Measurements from ENCODE around the gene TNNI2.

TNNI2 gene

GRCh38 chr11:1835671-1836010 is 3.1 kb upstream of the TNNI2 start:
- no peak for DNase-seq

GRCh38 chr11:1836011-1836945 is 2.5 kb upstream of the TNNI2 start:
- DNase-seq: no peak

DNA sequence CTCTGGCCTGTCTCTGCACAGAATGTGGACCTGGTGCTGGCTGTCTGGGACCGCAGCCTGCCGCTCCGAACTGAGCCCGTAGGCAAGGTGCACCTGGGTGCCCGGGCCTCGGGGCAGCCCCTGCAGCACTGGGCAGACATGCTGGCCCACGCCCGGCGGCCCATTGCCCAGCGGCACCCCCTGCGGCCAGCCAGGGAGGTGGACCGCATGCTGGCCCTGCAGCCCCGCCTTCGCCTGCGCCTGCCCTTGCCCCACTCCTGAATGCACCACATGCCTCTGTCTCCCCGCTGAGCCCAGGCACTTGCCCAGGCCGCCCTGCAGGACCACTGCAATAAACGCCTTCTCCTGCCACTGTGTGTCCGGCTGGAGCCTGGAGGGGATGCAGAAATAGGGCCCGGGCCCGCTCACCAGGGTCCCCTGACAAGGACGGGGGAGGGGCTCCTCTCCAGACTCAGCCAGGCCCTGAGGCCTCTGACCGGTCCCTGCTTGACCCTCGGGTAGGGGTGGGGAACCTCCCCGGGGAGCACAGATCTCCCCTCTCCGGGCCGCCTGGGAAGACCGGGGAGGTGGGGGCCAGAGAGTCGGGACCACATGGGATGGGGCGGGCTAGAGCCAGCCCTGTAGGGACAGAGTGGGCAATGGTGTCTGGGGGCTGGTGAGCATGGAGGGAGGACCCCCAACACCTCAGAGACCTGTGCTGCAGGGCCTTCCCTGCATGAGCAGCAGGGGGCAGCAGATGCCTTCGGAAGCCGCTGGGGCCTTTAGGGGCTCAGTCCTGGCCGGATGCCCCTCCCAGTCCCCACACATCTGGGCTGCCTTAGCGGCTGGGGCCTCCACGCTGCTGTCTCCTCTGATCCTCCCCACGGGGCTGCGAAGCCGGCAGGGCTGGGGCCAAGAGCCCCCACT is 1.4 kb upstream of the TNNI2 start:
- DNase-seq: peak; percentile 84

DNA sequence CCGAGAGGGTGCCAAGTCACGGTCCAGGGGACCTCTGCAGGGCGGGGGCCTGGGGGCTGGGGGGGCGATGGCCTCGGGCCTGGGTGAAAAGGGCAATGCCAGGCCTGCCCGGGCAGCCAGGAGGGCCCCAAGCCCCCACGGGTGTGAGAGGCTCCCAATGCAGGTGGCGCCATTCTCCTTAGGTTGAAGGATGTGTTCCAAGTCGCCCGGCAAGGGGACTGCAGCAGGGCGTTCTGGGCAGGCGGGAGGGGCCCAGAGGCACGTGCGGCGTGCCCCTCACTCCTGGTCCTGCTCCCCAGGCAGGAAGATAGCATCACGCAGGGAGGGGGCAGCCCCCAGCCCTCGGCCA is 730 bp upstream of the TNNI2 start:
- DNase-seq: no peak

- no peak for DNase-seq
Measured at GRCh38 chr11:1839204-1839923, 583 bp downstream of the TNNI2 start.

DNA sequence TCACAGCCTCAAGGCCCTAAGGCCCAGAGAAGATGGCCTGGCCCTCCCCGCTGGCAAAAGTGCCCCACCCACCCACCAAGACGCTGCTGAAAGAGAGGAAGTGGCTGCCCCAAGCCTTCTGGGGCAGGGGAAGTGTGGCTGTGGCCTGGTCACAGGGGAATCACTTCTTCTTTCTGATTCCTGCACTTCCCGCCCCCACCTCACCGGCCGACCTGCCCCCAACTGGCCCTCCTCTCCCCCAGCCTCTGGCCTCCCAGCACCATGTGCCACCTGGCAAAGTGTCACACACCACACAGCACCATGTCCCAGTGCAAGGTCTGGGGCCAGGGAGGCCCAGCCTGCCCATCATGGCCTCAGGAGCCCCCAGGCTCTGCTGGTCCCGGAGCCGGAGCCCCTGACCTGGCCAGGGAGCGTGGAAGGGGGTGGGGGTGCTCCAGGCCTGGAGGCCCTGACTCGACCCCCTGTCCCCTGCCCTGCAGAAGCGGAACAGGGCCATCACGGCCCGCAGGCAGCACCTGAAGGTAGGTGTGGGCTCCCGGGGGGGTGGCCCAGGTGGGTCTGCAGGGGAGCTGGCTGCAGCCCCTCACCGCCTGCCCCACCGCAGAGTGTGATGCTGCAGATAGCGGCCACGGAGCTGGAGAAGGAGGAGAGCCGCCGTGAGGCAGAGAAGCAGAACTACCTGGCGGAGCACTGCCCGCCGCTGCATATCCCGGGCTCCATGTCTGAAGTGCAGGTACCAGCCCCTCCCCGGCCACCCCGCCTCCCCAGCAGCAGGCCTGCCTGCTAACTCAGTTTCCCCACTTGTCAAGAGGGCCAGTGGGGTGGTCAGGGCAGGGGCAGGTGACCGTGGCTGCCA is 1.4 kb downstream of the TNNI2 start:
- DNase-seq: peak; percentile 41

- DNase-seq: no peak
Measured at GRCh38 chr11:1840780-1841480, 2.1 kb downstream of the TNNI2 start.

DNA sequence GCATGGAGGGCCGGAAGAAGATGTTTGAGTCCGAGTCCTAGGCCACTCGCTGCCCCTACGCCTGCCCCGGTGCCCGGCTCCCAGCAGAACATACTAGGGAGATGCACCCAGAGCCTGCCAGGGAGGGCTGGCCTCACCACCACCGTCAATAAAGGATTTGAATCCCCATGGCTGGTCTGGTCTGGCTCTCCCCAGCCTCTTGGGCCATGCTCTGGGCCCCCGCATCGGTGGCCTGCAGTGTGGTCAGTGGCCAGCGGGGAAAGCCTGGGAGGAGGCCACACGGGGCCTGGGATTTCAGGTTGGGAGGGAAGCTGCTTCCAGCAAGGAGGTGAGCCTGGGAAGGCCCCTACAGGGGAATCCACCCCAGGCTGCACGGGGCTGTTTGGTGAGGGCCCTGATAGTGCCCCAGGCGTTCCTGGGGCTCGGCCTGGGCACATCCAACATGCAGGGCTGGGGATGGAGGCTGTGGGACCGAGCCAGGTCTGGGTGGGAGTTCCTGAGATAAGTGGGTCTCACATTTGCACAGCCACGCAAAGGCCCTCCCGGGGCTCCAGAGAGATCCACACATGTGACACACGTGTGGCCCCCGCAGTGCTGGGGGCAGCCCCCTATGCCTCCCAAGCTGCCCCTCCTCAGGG is 2.8 kb downstream of the TNNI2 start:
- DNase-seq: no peak

DNA sequence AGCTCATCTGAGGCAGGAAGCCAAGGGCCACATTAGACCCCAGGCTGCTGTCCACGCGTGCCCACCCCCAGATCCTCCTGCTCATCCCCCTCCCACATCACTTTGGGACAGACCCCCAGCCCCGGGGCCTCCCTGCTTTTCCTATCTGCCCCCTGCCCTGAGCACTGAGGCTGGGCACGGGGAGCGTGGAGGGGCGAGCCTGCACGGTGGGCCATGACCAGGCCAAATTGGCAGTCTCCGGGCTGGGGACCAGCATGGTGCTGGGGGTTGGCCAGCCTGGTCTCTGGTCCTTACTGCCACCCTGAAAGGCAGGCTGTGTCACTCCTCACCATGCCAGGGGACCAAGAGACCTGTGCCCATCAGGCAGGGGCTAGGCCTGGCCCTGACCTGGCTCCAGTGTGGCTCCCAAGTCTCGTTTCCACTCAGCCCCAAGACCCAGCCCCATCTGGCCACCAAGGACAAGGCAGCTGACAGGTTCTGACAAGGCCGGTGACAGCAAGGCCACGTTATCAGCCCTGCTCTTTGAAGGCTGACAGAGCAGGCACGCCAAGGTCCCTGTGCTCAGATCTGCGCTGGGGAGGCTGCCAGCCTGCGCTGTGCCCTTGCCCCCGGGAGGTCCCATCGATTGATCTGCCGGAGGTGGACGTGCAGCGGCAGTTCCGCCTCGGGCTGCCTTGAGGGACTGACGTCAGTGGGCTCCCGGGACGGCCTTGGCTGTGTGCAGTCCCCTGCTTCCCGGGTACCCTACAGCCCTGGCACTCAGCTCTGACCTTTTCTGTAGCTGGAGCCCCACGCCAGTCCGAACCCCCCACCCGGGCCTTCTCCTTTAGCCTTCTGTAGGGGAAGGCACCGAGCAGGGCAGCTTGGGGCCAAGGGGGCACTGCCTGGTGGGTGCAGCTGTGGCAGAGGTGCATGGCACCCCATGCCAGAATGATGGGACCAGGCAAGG is 3.6 kb downstream of the TNNI2 start:
- DNase-seq: no peak

- DNase-seq: no peak
Measured at GRCh38 chr11:1843098-1843473, 4.3 kb downstream of the TNNI2 start.

- DNase-seq: no peak
Measured at GRCh38 chr11:1843796-1844195, 5.0 kb downstream of the TNNI2 start.

DNA sequence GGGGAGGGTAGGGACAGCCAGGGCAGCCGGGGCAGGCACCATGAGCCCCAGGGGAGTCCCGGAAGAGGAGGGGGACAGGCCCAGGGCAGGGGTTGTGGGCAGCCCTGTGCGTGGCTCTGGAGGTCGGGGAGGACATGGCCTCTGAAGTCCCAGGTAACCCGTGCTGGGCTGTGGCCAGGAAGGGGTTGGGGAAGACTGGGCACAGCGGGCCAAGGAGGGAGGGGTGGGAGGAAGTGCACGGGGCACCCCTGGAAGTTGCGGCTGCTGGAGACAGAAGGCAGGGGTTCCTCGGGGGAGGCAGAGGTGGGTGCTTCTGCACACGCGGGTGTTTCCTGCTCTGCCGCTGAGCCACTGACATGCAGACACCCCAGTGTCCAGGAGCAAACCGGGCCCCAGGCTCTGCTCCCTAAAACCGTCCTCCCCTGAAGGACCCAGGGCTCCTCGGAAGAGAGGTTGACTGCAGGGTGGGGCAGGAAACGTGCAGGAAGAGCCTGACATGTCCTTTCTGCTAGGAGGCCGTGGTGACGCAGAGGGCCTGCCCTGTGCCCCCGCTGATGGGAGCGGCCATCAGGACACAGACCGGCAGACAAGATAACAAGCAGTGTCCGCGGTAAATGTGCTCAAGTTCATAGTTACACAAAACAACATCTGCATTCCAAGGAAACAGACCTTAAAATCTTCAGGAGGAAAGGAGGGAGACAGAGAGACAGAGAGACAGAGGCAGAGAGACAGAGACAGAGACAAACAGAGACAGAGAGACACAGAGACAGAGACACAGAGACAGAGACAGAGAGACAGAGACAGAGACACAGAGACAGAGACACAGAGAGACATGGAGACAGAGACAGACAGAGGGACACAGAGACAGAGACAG is 5.7 kb downstream of the TNNI2 start:
- DNase-seq: peak; percentile 67

DNA sequence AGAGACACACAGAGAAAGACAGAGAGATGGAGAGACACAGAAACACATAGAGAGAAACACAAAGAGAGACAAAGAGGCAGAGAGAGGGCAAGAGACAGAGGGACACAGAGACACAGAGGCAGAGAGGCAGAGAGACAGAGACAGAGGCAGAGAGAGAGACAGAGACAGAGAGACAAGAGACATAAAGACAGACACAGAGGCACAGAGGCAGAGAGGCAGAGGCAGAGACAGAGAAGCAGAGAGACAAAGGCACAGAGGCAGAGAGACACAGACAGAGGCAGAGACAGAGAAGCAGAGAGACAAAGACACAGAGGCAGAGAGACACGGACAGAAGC is 6.3 kb downstream of the TNNI2 start:
- DNase-seq: no peak

GRCh38 chr11:1845561-1846452 is 7.0 kb downstream of the TNNI2 start:
- DNase-seq: peak; percentile 58

- no peak for DNase-seq
Measured at GRCh38 chr11:1846453-1846932, 7.7 kb downstream of the TNNI2 start.

- no peak for DNase-seq
Measured at GRCh38 chr11:1847006-1847735, 8.4 kb downstream of the TNNI2 start.

Data from CD4-positive, alpha-beta T cell treated with Interleukin-12 subunit alpha and Interleukin-12 subunit beta, for 1 hour (primary cell).